ENCODE measurements around the gene MCC.

DNA sequence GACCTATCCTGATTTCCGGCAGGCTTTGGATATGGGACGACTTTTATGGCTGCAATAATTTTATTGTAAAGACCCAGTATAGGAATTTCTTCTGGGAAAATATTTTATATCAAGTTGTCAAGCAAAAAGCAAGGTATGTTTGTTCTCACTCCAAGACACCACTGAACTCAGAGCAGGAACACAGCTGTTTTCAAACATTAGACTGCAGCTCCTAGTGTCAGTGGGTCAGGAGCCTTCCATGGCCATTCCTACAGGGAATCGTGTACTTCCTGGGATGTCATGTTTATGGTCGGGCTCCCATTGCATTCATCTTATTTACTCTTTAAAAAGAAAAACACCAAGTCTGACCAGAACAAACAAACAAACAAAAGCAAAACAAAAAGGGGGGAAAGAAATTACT is 278.8 kb downstream of the MCC start:
- TF ChIP-seq, protein P1, sequence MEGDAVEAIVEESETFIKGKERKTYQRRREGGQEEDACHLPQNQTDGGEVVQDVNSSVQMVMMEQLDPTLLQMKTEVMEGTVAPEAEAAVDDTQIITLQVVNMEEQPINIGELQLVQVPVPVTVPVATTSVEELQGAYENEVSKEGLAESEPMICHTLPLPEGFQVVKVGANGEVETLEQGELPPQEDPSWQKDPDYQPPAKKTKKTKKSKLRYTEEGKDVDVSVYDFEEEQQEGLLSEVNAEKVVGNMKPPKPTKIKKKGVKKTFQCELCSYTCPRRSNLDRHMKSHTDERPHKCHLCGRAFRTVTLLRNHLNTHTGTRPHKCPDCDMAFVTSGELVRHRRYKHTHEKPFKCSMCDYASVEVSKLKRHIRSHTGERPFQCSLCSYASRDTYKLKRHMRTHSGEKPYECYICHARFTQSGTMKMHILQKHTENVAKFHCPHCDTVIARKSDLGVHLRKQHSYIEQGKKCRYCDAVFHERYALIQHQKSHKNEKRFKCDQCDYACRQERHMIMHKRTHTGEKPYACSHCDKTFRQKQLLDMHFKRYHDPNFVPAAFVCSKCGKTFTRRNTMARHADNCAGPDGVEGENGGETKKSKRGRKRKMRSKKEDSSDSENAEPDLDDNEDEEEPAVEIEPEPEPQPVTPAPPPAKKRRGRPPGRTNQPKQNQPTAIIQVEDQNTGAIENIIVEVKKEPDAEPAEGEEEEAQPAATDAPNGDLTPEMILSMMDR (IDR thresholded peaks at IDR 0.05; ENCODE audit: insufficient read depth, low read depth, low read length) = no peak
- TF ChIP-seq EZH2 (IDR thresholded peaks at IDR 0.05; ENCODE audit: insufficient read depth, low read length) = no peak
